HT1080 (cell line): ENCODE data around the gene PSMF1. TPM values are rescaled to one million over a fixed set of nuclear protein-coding genes. Genes with fewer than 3 reads are reported as not detected.

Experiments used
- DNase-seq: peaks from one replicate; pipeline ENCODE4 v3.0.0-alpha.2; 2015; ENCODE audit warnings: low read depth
- total RNA-seq: library from RNA; depleted of rRNA; stranded (reverse); fragments of >200 nt; shearing (Covaris generic); gene quantifications from 2 replicates; pipeline ENCODE4 v1.2.3, GENCODE V29; 2014

Gene PSMF1
- total RNA-seq, 1 experiment from 2014 or later: 75.2 TPM

- no peak for DNase-seq
Measured at GRCh38 chr20:1163105-1163504, 44.7 kb downstream of the PSMF1 start.

- DNase-seq: no peak
Measured at GRCh38 chr20:1163653-1164052, 45.3 kb downstream of the PSMF1 start.

GRCh38 chr20:1164871-1165270 is 46.5 kb downstream of the PSMF1 start:
- no peak for DNase-seq

GRCh38 chr20:1165521-1165920 is 47.1 kb downstream of the PSMF1 start:
- no peak for DNase-seq

- no peak for DNase-seq
Measured at GRCh38 chr20:1165941-1166340, 47.5 kb downstream of the PSMF1 start.

- DNase-seq: peak; percentile 10
Measured at GRCh38 chr20:1166948-1167720, 48.7 kb downstream of the PSMF1 start.

- no peak for DNase-seq
Measured at GRCh38 chr20:1169224-1169623, 50.8 kb downstream of the PSMF1 start.

GRCh38 chr20:1171461-1172093 is 53.2 kb downstream of the PSMF1 start:
- no peak for DNase-seq

- DNase-seq: no peak
Measured at GRCh38 chr20:1173698-1174097, 55.3 kb downstream of the PSMF1 start.

GRCh38 chr20:1174787-1175186 is 56.4 kb downstream of the PSMF1 start:
- no peak for DNase-seq

GRCh38 chr20:1177680-1178079 is 59.3 kb downstream of the PSMF1 start:
- DNase-seq: peak; percentile 27

GRCh38 chr20:1178103-1178502 is 59.7 kb downstream of the PSMF1 start:
- DNase-seq: no peak

GRCh38 chr20:1178623-1179022 is 60.2 kb downstream of the PSMF1 start:
- DNase-seq: no peak

- no peak for DNase-seq
Measured at GRCh38 chr20:1180949-1181348, 62.5 kb downstream of the PSMF1 start.

GRCh38 chr20:1182106-1182505 is 63.7 kb downstream of the PSMF1 start:
- no peak for DNase-seq

GRCh38 chr20:1183153-1183552 is 64.8 kb downstream of the PSMF1 start:
- no peak for DNase-seq

GRCh38 chr20:1184260-1184637 is 65.8 kb downstream of the PSMF1 start:
- no peak for DNase-seq

GRCh38 chr20:1184638-1185315 is 66.4 kb downstream of the PSMF1 start, which contains the start of gene TMEM74B:
TSS of gene TMEM74B (minus strand) at chr20:1184981. CDS start at chr20:1183801, 1,180 bp downstream.
- DNase-seq: no peak

- no peak for DNase-seq
Measured at GRCh38 chr20:1185316-1185741, 66.9 kb downstream of the PSMF1 start.

- peak; percentile 26 for DNase-seq
Measured at GRCh38 chr20:1185790-1186334, 67.5 kb downstream of the PSMF1 start.

GRCh38 chr20:1186367-1186991 is 68.1 kb downstream of the PSMF1 start:
- no peak for DNase-seq
